Measurements from ENCODE around the gene LCMT1. TPM values are rescaled to one million over a fixed set of nuclear protein-coding genes. Genes with fewer than 3 reads are reported as not detected.

LCMT1 gene
- total RNA-seq, 1 experiment from 2014 or later: 31.0 TPM

DNA sequence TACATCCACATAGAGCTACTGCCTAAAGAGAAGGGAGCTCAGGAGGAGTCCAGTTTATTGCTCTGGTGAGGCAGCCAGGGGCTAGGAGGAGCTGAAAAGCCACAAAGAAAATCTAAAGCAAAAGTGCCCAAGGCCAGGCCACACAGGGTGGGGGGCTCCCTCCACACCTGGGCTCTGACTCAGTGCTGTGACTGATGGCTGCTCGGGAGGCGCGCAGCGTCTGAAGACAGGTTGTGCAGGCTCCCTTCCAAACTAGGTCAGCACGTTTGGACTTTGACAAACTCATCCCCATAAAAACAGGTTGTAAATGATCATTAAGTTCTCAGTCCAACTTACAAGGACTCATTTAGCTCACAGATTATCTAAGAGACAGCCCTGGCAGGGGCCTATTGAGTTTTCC lies 22.2 kb upstream of the LCMT1 start:
- intact Hi-C loops (cut with micrococcal nuclease): no loop called here
- H3K9me3 ChIP-seq (ENCODE audit: low read length): no peaks in the 10 kb centered on the region
- H3K9ac ChIP-seq (ENCODE audit: low read length): no peak overlapping the region
- no peaks in the 10 kb centered on the region for H3K9me2 ChIP-seq (replicated peaks; ENCODE audit: low read length)
- peak overlapping the region; percentile 42; the same call in 1 of the 2 replicates for H3K4me2 ChIP-seq (ENCODE audit: low read length)
- ChIA-PET POLR2A (ENCODE audit: unreplicated experiment) (no interaction called here), CTCF (no interaction called here)
- H3K4me1 ChIP-seq (ENCODE audit: insufficient read depth, low read length): peaks cover 6% of the 10 kb centered on the region
- H3K27me3 ChIP-seq (ENCODE audit: low read length): no peaks in the 10 kb centered on the region
- H3K79me2 ChIP-seq (ENCODE audit: low read length): no peaks in the 10 kb centered on the region
- no peak for TF ChIP-seq CTCF (conservative IDR thresholded peaks at IDR 0.05; ENCODE audit: low read depth, low read length)
- no peak for TF ChIP-seq EZH2 (IDR thresholded peaks at IDR 0.05; ENCODE audit: low read length, unreplicated experiment)
- no peak for TF ChIP-seq EZH2phosphoT487 (IDR thresholded peaks at IDR 0.05; ENCODE audit: borderline replicate concordance, low read length)
- H4K20me1 ChIP-seq (ENCODE audit: low read length): no peaks in the 10 kb centered on the region
- no peak overlapping the region for H3K4me3 ChIP-seq (ENCODE audit: low read length)
- peak; percentile 53 for ATAC-seq
- no TSS peak for BruUV-seq (replicated peaks)
- no peaks in the 10 kb centered on the region for H3K36me3 ChIP-seq (ENCODE audit: low read depth, low read length)
- no peak overlapping the region for H3K27ac ChIP-seq (ENCODE audit: low read length)
- H3F3A ChIP-seq (ENCODE audit: low read length, unreplicated experiment): no peaks in the 10 kb centered on the region
- H2AFZ ChIP-seq (ENCODE audit: low read length): no peak overlapping the region
- DNase-seq: peak; percentile 65

- Histone ChIP-seq H3K4me3 (ENCODE audit: low read length) (no peak overlapping the region), H3K4me2 (ENCODE audit: low read length) (no peak overlapping the region), H3K9ac (ENCODE audit: low read length) (no peak overlapping the region), H3K9me2 (replicated peaks; ENCODE audit: low read length) (no peaks in the 10 kb centered on the region), H4K20me1 (ENCODE audit: low read length) (no peaks in the 10 kb centered on the region), H2AFZ (ENCODE audit: low read length) (no peak overlapping the region), H3K27ac (ENCODE audit: low read length) (no peak overlapping the region), H3K79me2 (ENCODE audit: low read length) (no peaks in the 10 kb centered on the region), H3K36me3 (ENCODE audit: low read depth, low read length) (no peaks in the 10 kb centered on the region), H3K27me3 (ENCODE audit: low read length) (no peaks in the 10 kb centered on the region), H3K4me1 (ENCODE audit: insufficient read depth, low read length) (peaks cover 6% of the 10 kb centered on the region), H3K9me3 (ENCODE audit: low read length) (no peaks in the 10 kb centered on the region), H3F3A (ENCODE audit: low read length, unreplicated experiment) (no peaks in the 10 kb centered on the region)
- ChIA-PET POLR2A (ENCODE audit: unreplicated experiment) (no interaction called here), CTCF (no interaction called here)
- BruUV-seq (replicated peaks): no TSS peak
- DNase-seq (no peak), ATAC-seq (no peak)
- TF ChIP-seq CTCF (conservative IDR thresholded peaks at IDR 0.05; ENCODE audit: low read depth, low read length) (no peak), EZH2 (IDR thresholded peaks at IDR 0.05; ENCODE audit: low read length, unreplicated experiment) (no peak), EZH2phosphoT487 (IDR thresholded peaks at IDR 0.05; ENCODE audit: borderline replicate concordance, low read length) (no peak)
- intact Hi-C loops (cut with micrococcal nuclease): no loop called here
These were observed 19.1 kb upstream of the LCMT1 start for GRCh38 chr16:25092441-25092840.

- no peaks in the 10 kb centered on the region for H4K20me1 ChIP-seq (ENCODE audit: low read length)
- CTCF ChIA-PET: interaction anchor here (0.7 kb wide), 1 partner anchor 158 kb away, joined by 3 read pairs; no protein-coding TSS in a partner anchor
- peaks cover 6% of the 10 kb centered on the region for H3K4me1 ChIP-seq (ENCODE audit: insufficient read depth, low read length)
- no peak for DNase-seq
- POLR2A ChIA-PET (ENCODE audit: unreplicated experiment): no interaction called here
- no peak overlapping the region for H3K27ac ChIP-seq (ENCODE audit: low read length)
- H3K9ac ChIP-seq (ENCODE audit: low read length): no peak overlapping the region
- H3F3A ChIP-seq (ENCODE audit: low read length, unreplicated experiment): no peaks in the 10 kb centered on the region
- no peak overlapping the region for H2AFZ ChIP-seq (ENCODE audit: low read length)
- no peak overlapping the region for H3K4me2 ChIP-seq (ENCODE audit: low read length)
- no TSS peak for BruUV-seq (replicated peaks)
- no peaks in the 10 kb centered on the region for H3K36me3 ChIP-seq (ENCODE audit: low read depth, low read length)
- H3K9me3 ChIP-seq (ENCODE audit: low read length): no peaks in the 10 kb centered on the region
- H3K79me2 ChIP-seq (ENCODE audit: low read length): no peaks in the 10 kb centered on the region
- H3K9me2 ChIP-seq (replicated peaks; ENCODE audit: low read length): no peaks in the 10 kb centered on the region
- no peaks in the 10 kb centered on the region for H3K27me3 ChIP-seq (ENCODE audit: low read length)
- ATAC-seq: no peak
- TF ChIP-seq CTCF (conservative IDR thresholded peaks at IDR 0.05; ENCODE audit: low read depth, low read length) (no peak), EZH2 (IDR thresholded peaks at IDR 0.05; ENCODE audit: low read length, unreplicated experiment) (no peak)
- intact Hi-C loops (cut with micrococcal nuclease): no loop called here
- no peak overlapping the region for H3K4me3 ChIP-seq (ENCODE audit: low read length)
These were observed 18.1 kb upstream of the LCMT1 start for GRCh38 chr16:25093208-25094061.
